ENCODE data around the gene PBX1.

Gene PBX1

GRCh38 chr1:164731161-164731876, 172.3 kb downstream of the PBX1 start:
- DNase-seq (ENCODE audit: low spot score in 2 of 2): no peak
- H3K27ac Mint-ChIP-seq (ENCODE audit: low read depth): no peak overlapping the region
- ATAC-seq (replicated peaks; ENCODE audit: extremely low read depth, poor library complexity, severe bottlenecking): no peak
- H3K27me3 Mint-ChIP-seq: no peaks in the 10 kb centered on the region
- H3K4me3 Mint-ChIP-seq: no peak overlapping the region
- no peaks in the 10 kb centered on the region for H3K36me3 Mint-ChIP-seq (ENCODE audit: insufficient read depth)
- H3K9me3 Mint-ChIP-seq: no peaks in the 10 kb centered on the region
- H3K4me1 Mint-ChIP-seq: no peaks in the 10 kb centered on the region

- Mint-ChIP-seq H3K27me3 (no peaks in the 10 kb centered on the region), H3K9me3 (no peaks in the 10 kb centered on the region), H3K4me3 (no peak overlapping the region), H3K36me3 (ENCODE audit: insufficient read depth) (no peaks in the 10 kb centered on the region), H3K4me1 (no peaks in the 10 kb centered on the region), H3K27ac (ENCODE audit: low read depth) (no peak overlapping the region)
- DNase-seq (ENCODE audit: low spot score in 2 of 2) (no peak), ATAC-seq (replicated peaks; ENCODE audit: extremely low read depth, poor library complexity, severe bottlenecking) (no peak)
Observed at GRCh38 chr1:164733070-164733469, 174.1 kb downstream of the PBX1 start.

GRCh38 chr1:164733734-164734133, 174.8 kb downstream of the PBX1 start:
- H3K4me1 Mint-ChIP-seq: no peaks in the 10 kb centered on the region
- H3K36me3 Mint-ChIP-seq (ENCODE audit: insufficient read depth): no peaks in the 10 kb centered on the region
- ATAC-seq (replicated peaks; ENCODE audit: extremely low read depth, poor library complexity, severe bottlenecking): no peak
- H3K27ac Mint-ChIP-seq (ENCODE audit: low read depth): no peak overlapping the region
- no peaks in the 10 kb centered on the region for H3K27me3 Mint-ChIP-seq
- no peaks in the 10 kb centered on the region for H3K9me3 Mint-ChIP-seq
- no peak overlapping the region for H3K4me3 Mint-ChIP-seq
- DNase-seq (ENCODE audit: low spot score in 2 of 2): no peak

GRCh38 chr1:164735315-164736052, 176.5 kb downstream of the PBX1 start:
- Mint-ChIP-seq H3K27me3 (no peaks in the 10 kb centered on the region), H3K4me1 (no peaks in the 10 kb centered on the region), H3K9me3 (no peaks in the 10 kb centered on the region), H3K27ac (ENCODE audit: low read depth) (no peak overlapping the region), H3K36me3 (ENCODE audit: insufficient read depth) (no peaks in the 10 kb centered on the region), H3K4me3 (no peak overlapping the region)
- no peak for ATAC-seq (replicated peaks; ENCODE audit: extremely low read depth, poor library complexity, severe bottlenecking)
- DNase-seq (ENCODE audit: low spot score in 2 of 2): no peak

GRCh38 chr1:164736137-164736536, 177.2 kb downstream of the PBX1 start:
- DNase-seq (ENCODE audit: low spot score in 2 of 2): no peak
- Mint-ChIP-seq H3K4me3 (no peak overlapping the region), H3K9me3 (no peaks in the 10 kb centered on the region), H3K27me3 (no peaks in the 10 kb centered on the region), H3K36me3 (ENCODE audit: insufficient read depth) (no peaks in the 10 kb centered on the region), H3K27ac (ENCODE audit: low read depth) (no peak overlapping the region), H3K4me1 (no peaks in the 10 kb centered on the region)
- ATAC-seq (replicated peaks; ENCODE audit: extremely low read depth, poor library complexity, severe bottlenecking): no peak

- H3K27me3 Mint-ChIP-seq: no peaks in the 10 kb centered on the region
- no peak overlapping the region for H3K27ac Mint-ChIP-seq (ENCODE audit: low read depth)
- no peaks in the 10 kb centered on the region for H3K36me3 Mint-ChIP-seq (ENCODE audit: insufficient read depth)
- H3K4me1 Mint-ChIP-seq: no peaks in the 10 kb centered on the region
- no peaks in the 10 kb centered on the region for H3K9me3 Mint-ChIP-seq
- no peak overlapping the region for H3K4me3 Mint-ChIP-seq
- DNase-seq (ENCODE audit: low spot score in 2 of 2) (no peak), ATAC-seq (replicated peaks; ENCODE audit: extremely low read depth, poor library complexity, severe bottlenecking) (no peak)
Observed at GRCh38 chr1:164739189-164739588, 180.2 kb downstream of the PBX1 start.

GRCh38 chr1:164740000-164740526, 181.1 kb downstream of the PBX1 start:
- DNase-seq (ENCODE audit: low spot score in 2 of 2) (no peak), ATAC-seq (replicated peaks; ENCODE audit: extremely low read depth, poor library complexity, severe bottlenecking) (no peak)
- no peaks in the 10 kb centered on the region for H3K9me3 Mint-ChIP-seq
- H3K36me3 Mint-ChIP-seq (ENCODE audit: insufficient read depth): no peaks in the 10 kb centered on the region
- H3K27ac Mint-ChIP-seq (ENCODE audit: low read depth): no peak overlapping the region
- H3K27me3 Mint-ChIP-seq: no peaks in the 10 kb centered on the region
- H3K4me1 Mint-ChIP-seq: no peaks in the 10 kb centered on the region
- no peak overlapping the region for H3K4me3 Mint-ChIP-seq

- no peak for DNase-seq (ENCODE audit: low spot score in 2 of 2)
- Mint-ChIP-seq H3K36me3 (ENCODE audit: insufficient read depth) (no peaks in the 10 kb centered on the region), H3K4me1 (no peaks in the 10 kb centered on the region), H3K27ac (ENCODE audit: low read depth) (no peak overlapping the region), H3K9me3 (no peaks in the 10 kb centered on the region), H3K4me3 (no peak overlapping the region), H3K27me3 (no peaks in the 10 kb centered on the region)
- ATAC-seq (replicated peaks; ENCODE audit: extremely low read depth, poor library complexity, severe bottlenecking): no peak
Observed at GRCh38 chr1:164742745-164743144, 183.8 kb downstream of the PBX1 start.

GRCh38 chr1:164743976-164744375, 185.0 kb downstream of the PBX1 start:
- no peak for ATAC-seq (replicated peaks; ENCODE audit: extremely low read depth, poor library complexity, severe bottlenecking)
- H3K4me3 Mint-ChIP-seq: no peak overlapping the region
- no peak for DNase-seq (ENCODE audit: low spot score in 2 of 2)
- H3K9me3 Mint-ChIP-seq: no peaks in the 10 kb centered on the region
- no peaks in the 10 kb centered on the region for H3K27me3 Mint-ChIP-seq
- no peaks in the 10 kb centered on the region for H3K36me3 Mint-ChIP-seq (ENCODE audit: insufficient read depth)
- no peaks in the 10 kb centered on the region for H3K4me1 Mint-ChIP-seq
- H3K27ac Mint-ChIP-seq (ENCODE audit: low read depth): no peak overlapping the region

- H3K9me3 Mint-ChIP-seq: no peaks in the 10 kb centered on the region
- H3K27ac Mint-ChIP-seq (ENCODE audit: low read depth): no peak overlapping the region
- no peak for DNase-seq (ENCODE audit: low spot score in 2 of 2)
- H3K27me3 Mint-ChIP-seq: no peaks in the 10 kb centered on the region
- H3K4me1 Mint-ChIP-seq: no peaks in the 10 kb centered on the region
- no peak for ATAC-seq (replicated peaks; ENCODE audit: extremely low read depth, poor library complexity, severe bottlenecking)
- no peaks in the 10 kb centered on the region for H3K36me3 Mint-ChIP-seq (ENCODE audit: insufficient read depth)
- no peak overlapping the region for H3K4me3 Mint-ChIP-seq
Observed at GRCh38 chr1:164745736-164746135, 186.8 kb downstream of the PBX1 start.

GRCh38 chr1:164746632-164747031, 187.6 kb downstream of the PBX1 start:
- Mint-ChIP-seq H3K36me3 (ENCODE audit: insufficient read depth) (no peaks in the 10 kb centered on the region), H3K4me1 (no peaks in the 10 kb centered on the region), H3K9me3 (no peaks in the 10 kb centered on the region), H3K4me3 (no peak overlapping the region), H3K27ac (ENCODE audit: low read depth) (no peak overlapping the region), H3K27me3 (no peaks in the 10 kb centered on the region)
- ATAC-seq (replicated peaks; ENCODE audit: extremely low read depth, poor library complexity, severe bottlenecking): no peak
- DNase-seq (ENCODE audit: low spot score in 2 of 2): no peak

- DNase-seq (ENCODE audit: low spot score in 2 of 2): no peak
- no peak overlapping the region for H3K4me3 Mint-ChIP-seq
Observed at GRCh38 chr1:164748253-164748899, 189.4 kb downstream of the PBX1 start.

More at GRCh38 chr1:164748253-164748899, 189.4 kb downstream of the PBX1 start:
- Mint-ChIP-seq H3K27ac (ENCODE audit: low read depth) (no peak overlapping the region), H3K36me3 (ENCODE audit: insufficient read depth) (no peaks in the 10 kb centered on the region), H3K27me3 (no peaks in the 10 kb centered on the region), H3K4me1 (no peaks in the 10 kb centered on the region), H3K9me3 (no peaks in the 10 kb centered on the region)
- ATAC-seq (replicated peaks; ENCODE audit: extremely low read depth, poor library complexity, severe bottlenecking): no peak
